GM19467 (cell line): ENCODE results near the gene BMAL1.
"Not testable (repeated sequence)": the region's sequence is repeated elsewhere in the genome, so short reads cannot be mapped to it uniquely, and the experiment has no call there.

Experiments
- ATAC-seq: cut with Tn5 transposase; IDR thresholded peaks from one replicate; pipeline ENCODE4 v1.9.1; 2021; ENCODE audit warnings: mild to moderate bottlenecking, moderate library complexity; ENCODE audit not compliant: unreplicated experiment

The BMAL1 gene

DNA sequence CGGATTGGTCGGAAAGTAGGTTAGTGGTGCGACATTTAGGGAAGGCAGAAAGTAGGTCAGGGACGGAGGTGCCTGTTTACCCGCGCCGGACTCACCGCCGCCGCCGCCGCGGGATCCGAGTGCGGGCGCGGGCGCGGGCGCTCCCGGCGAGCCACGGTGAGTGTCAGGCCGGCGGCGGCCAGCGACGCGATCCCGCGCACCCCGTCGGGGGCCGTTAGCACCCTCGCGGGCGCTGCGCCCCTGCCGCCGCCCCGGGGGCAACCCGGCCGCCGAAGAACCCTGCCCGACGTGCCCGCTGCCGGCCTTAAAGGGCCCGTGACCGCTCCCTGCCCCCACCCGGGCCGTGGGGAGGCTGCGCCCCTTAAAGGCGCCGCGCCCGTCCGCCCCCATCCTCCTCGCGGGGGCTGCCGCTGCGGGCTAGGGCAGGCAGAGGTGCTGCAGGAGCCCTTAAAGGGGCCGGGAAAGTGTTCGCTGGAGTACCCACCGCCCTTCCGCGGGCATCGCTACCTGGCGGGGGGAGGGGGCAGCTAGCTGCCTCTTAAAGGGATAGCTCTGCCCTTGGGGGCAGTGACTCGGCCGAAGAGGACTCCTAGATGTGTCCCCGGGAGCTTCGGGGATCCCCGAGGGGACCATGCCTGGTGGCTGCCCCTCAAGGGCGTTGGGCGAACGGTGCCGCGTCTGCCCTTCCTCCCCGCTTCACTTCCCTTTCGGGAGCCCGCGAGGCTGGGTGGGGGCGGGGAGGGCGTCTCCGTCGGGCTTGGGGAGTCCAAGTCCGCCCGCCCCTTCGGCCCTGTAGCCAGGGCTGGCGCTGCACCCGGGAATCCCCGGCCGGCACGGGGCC, at the start of gene BMAL1:
Gene BMAL1 (plus strand): TSS at position 23 of the 841 bp plus-strand sequence. CDS start 76,519 bp downstream, outside the sequence.
- peak; percentile 26 for ATAC-seq

DNA sequence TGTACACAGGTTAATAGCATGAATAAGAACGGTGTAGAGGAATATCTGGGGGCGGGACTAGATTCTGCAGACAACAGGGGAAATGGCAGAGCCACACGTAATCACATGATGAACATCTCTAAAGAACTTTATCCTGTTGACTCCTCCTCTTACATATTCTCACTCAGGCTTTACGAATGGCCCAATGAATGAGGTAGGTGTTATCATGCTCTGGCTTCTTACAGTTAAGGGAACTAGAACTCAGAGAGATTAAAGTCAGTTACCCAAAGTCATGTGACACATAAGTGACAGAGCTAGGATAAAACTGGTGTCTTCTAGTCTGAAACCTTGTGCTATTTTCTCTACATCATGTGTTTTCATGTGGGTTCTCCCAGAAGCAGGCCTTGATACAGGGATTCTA, 49.0 kb upstream of the BMAL1 start:
- ATAC-seq, result no peak

DNA sequence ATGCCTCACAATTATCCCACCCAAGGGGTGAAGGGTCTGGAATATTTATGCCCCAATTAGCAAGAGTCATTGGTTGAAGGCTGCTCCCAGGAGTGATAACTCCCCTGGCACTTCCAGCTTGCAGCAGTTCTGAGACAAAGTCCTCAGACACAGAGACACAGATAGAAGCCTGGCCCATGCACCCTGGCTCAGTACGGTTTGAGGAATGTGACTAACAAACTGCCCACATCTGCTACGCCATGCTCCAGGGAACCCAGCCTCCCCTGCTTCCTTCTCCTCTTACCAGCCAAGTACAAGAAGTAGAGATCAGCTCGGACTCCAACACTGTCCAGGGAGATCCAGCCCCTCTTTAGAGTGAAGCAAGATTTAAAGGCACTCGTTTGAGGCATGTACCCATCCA, 48.5 kb upstream of the BMAL1 start:
- ATAC-seq, result no peak

DNA sequence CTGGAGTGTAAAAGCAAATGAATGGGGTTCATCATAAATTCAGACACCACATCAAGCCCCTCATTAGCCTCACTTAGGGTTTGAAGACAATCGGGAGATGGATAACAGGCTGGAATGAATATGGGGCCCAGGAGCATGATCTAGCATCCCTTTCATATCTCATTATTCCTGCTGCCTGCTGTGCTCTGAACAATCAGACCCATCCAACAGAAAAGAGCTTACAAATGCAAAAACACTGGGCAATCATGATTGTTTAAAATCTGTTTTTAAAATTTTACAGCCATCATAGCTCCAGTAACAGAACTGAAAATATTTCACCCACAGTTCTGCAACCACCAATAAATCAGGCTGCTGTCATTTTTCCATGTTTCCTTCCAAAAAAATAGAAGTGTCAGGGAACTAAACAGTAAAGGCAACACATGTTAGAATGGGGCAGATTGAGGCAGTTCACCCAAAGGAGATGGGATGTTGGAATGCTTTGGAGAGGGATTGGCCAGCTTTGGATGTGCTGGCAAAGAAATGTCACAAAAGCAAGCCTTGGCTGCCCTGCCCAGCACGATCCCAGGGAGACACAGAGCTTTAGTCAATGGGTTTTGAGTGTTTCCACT, 47.8 kb upstream of the BMAL1 start:
- no peak for ATAC-seq

DNA sequence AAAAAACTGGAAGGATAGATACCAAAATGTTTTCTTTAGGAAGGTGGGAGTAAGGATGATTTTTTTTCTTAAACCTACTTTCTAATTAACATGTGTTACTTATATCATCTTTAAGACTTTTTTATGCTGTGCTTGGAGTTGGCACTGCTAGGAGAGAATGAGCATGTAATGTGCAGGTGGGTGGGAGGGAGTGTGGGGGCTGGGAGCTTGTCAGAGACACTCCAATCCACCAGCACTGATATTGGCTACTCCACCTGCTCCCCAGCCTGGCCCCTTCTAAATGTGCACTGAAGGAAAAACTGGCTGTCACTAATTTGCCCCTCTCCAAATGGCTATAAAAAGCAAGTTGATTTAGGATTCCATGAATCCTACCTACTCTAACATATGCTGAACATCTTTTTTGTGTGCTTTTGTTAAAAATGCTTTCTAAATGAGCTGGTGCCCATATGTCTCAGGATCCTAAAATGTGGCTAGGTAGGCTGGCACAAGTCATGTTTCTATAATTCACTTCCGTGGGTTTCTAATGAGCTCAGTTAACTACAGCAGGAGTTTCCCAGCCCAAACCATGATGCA, 44.3 kb upstream of the BMAL1 start:
- ATAC-seq, result no peak

DNA sequence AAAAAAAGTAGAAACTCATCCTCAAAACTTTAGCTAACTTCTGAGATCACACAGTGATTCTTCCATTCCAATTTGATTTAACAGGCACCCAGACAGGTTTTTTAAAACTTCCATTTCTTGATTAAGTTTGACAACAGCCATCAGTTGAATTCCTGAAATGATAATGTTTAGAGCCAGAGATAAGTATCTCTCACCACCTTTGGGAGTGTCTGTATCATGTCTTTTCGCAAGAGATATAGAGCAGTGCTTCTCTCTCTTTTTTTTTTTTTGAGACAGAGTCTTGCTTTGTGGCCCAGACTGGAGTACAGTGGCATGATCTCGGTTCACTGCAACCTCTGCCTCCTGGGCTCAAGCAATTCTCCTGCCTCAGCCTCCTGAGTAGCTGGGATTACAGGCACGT, 41.7 kb upstream of the BMAL1 start:
- no peak for ATAC-seq

DNA sequence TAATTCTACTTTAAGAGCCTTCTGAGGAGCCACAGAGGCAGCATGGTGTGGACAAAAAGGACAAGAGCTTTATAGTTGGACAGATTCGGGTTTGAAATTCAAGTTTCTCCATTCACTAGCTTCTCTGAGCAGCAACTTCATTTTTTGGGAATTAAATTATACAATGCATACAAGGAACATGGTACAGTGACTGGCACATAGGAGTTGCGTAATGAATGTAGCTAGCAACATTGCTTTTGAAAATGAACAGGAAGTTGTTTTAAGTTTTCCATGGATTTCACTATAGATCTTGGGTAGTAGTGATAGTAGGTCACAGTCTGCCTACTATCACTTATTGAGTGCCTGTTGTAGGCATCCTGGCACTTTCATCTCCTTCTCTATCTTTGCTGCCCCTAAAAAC, 41.0 kb upstream of the BMAL1 start:
- ATAC-seq, result no peak

DNA sequence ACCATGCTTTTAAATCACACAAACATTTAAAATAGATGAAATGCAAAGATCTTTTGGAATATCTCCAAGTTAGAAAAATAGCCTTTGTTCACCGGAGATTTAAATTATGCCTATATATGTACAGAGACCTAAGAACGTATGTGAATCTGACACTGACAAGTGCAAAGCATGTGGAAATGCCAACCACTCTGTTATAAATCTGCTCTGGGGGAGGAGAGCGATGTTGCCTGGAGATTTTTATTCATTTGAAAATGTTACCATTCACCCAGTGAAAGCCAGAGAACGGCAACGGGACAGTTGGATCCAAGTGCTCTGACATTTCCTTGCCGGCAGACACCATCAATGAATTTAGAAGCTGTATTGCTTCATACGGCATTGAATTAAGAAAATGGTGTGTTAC, 39.8 kb upstream of the BMAL1 start:
- ATAC-seq, result no peak

DNA sequence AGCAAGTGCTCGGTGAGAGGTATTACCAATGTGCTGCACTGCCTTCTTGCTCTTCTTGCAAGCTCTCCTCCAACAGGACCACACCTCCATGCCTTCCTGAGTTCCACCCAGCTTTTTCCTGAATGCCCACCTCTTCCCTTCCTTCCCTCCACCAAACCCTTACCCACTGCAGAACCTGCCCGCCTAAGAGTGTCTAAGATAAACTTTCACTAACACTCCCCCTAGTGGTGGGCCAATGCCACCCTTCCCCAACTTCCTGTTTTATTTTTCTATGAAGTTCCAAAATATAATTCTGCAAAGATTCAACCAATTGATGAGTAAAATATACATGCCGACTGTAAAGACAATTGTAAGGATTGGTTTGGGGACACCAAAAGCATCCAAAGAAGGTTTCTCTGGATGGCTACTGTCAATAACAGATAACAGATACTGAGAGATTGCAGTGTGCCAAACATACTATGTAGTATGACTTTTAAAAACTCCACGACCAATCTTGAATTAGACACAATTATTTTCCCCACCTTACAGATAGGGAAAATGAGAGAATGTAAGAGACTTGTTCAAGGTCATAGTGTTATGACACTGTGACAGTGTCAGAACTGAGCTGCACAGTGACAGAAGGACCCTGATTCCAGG, 38.6 kb upstream of the BMAL1 start:
- no peak for ATAC-seq

DNA sequence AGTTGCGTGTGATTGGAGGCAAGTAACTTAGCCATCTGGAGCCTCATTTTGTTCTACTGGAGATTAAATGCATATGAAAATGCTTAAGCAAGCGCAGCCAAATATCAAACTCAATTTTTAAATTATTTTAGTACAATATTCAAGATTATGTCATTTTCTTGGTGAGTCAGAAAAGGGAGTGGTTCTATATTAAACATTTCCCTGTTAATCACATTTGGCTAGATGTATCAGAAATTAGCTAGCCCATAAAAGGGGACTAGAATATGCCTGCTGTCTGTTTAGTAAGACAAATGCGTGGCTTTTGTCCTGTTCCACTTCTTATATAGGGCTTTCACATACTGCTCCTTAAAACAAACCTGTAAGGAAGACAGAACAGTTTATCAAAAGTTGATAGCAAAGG, 35.0 kb upstream of the BMAL1 start:
- ATAC-seq, result no peak

DNA sequence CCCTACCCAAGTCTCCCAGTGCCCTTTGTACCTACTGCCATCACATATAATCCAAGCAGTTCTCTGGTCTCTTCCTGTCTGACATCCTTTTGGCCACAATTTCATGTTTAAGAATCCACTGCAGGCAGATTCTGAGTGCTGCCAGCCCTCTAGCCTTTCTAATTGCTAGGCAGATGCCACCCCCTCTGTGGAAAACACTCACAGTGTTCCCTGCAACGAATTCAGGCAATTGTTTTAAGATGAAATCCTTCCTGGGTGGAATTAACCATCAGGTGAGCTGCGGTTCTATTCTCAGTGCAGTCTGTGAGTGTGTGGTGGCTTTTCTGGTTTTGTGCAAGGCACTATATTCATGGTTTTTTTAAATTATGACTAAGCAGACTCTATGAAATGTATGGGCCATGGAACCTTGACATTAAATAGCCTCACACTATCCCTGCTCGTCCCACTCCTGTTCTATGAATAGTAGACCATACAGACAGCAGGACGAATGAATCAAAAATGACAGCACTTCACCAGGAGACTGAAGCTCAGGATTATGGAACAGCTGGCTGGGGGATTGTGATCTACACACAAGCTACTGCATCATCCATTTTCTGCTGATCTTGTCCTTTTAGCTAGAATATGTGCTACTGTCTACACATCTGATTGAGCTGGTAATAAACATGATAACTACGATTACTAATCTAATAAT, 29.8 kb upstream of the BMAL1 start:
- no peak for ATAC-seq

DNA sequence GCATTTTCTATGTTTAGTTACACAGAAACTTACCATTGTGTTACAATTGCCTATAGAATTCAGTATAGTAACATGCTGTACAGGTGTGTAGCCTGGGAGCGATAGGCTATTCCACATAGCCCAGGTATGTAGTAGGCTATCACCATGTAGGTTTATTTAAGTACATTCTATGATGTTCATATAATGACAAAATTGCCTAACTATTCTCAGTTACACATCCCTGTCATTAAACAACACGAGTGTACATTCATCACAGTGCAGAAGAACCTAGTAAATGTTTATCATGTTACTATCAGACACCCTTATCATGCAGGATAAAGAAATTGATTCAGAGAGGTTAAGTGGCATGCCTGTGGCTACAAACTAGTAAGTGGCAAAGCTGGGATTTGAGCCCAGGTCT, 28.4 kb upstream of the BMAL1 start:
- ATAC-seq, result no peak

DNA sequence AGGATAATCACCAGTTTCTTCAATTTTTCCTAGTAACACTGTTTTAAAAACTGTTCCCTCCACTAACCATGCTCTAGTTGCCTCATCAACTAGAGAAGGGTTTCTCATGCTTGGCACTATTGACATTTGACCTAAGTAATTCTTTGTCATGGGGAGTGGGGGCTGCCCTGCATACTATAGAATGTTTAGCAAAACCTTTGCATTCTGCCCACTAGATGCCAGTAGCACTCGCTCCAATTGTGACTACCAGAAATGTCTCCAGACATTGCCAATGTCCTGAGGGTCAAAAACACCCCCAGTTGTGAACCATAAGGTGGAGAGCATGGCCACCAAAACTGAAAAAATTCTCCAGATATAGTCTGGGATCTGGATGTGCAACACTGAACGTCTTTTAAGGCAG, 27.6 kb upstream of the BMAL1 start:
- ATAC-seq, result no peak

DNA sequence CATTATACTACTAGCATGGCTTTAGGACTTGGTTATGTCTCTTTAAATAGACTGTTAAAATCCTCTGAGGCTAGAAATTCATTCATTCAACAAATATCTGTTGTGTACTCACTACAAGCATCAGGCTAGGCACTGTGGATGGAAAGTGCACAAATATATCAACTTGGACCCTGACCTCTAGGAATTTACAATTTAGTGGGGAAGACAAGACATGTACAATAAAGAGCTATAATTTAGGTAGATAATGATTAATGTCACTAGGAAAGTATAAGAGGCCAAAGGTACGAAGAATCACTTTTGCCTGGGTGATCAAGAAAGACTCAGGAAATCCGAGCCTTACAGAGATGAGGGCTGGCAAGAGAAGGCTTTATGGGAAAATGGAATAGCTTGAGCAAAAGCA, 25.6 kb upstream of the BMAL1 start:
- no peak for ATAC-seq

DNA sequence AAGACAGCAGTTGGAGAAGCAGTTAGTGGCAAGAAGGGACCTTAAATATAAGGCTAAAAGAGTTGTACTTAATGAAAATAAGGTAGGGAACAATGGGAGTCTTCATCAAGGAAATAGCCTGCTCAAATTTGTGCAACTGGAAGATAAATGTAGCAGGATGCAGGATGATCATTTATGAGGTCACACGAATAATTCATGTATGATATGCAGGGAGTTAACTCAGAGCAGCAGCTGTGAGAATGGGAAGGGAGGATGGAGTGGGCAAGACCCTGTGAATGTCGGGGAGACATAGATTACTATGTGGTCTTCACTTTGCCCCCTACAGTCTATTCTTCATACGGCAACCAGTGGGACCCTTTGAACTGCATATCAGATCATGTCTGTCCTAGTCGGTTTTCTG, 25.2 kb upstream of the BMAL1 start:
- no peak for ATAC-seq

DNA sequence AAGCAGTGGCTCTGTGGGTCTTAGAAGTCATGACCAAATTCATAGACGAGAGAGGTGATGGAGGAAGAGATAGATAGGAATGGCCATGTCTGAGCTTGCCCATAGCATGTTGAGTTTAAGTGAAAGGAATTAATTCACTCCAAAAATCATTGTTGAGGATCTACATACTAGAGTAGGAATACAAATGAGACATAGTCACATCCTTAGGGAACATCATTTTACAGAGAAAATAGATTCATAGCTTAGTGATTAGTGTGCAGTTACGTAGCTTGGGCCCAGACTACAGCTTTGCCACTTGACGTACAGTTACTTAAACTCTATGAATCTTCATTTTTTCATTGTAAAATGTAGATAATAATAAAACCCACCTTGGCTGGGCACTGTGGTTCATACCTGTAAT, 21.4 kb upstream of the BMAL1 start:
- no peak for ATAC-seq

DNA sequence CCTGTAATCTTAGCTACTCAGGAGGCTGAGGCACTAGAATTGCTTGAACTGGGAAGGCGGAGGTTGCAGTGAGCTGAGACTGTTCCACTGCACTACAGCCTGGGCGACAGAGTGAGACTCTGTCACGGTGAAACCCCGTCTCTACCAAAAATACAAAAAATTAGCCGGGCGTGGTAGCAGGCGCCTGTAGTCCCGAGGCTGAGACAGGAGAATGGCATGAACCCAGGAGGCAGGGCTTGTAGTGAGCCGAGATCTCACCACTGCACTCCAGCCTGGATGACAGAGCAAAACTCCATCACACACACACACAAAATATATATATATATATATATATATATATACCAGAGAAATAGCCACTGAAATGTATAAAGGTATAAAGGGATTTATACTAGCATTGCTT, 19.5 kb upstream of the BMAL1 start:
- ATAC-seq, result not testable (repeated sequence)

DNA sequence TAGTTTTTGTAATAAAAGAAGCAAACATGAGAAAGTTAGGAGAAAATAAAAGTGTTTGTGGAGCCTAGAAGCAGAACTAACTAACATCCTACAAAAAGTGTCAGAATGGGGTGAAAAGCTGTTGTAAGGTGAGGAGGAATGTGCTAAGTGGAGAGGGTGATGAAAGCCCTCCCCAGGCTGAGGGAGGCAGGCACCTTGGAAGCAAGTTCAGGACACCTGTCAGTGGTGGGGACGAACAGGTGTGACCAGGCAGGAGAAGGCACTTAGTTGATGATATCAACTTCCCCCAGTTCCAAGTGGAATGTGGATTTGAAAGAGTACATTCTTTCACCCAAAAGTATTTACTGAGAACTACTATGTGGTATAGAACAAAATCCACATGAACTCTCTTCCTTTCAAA, 18.7 kb upstream of the BMAL1 start:
- no peak for ATAC-seq

DNA sequence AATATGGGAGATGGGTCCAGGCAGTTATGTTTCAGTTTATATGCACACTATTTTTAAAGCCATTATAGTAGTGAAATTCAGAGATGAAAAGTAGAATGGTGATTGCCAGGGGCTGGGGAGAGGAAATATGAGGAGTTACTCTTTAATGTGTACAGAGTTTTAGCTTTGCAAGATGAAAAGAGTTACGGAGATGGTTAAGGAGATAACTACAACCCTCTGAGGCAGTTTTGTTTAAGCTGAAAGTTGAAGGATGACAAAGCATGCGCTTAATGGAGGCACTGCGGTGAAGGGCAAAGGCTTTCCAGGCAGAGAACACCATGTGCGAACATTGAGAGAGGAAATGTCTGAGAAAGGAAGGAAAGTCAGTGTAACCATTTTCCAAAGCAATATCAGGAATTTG, 18.2 kb upstream of the BMAL1 start:
- ATAC-seq, result no peak

DNA sequence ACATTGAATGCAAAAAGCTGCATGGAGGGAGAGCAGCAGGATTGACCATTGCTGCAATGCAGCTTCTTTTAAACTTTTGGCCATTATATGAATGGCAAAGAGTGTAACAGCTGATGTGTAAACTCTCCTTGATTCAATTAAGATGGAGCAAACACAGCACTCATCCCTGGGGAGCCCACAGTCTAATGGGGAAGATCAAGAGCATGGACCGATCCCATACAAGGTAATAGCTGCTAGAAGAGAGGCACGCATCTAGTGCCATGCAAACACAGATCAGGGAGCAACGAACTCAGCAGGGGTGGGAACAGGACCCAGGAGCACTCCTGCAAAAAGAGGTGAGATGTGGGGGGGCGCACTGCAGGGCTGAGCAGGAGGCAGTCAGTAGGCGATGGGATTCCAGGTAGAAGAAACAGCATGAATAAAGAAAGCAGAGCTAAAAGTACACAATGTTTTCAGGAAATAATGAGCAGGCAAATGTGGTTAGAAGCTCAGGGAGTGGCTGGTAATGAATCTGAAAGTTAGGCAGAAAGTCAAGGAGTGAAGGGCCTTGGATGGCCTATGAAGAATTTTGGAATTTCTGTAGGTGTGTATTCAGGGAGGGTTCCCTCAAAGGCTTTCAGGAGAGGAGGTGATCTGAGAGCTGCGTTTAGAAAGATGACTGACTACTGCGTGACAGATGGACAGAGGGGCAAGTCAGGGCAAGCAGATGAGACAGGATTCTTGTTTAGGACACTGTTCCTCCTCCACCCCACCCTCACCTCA, 17.2 kb upstream of the BMAL1 start:
- no peak for ATAC-seq
